HepG2 (cell line): ENCODE data around the gene FRAS1. TPM values are rescaled to one million over a fixed set of nuclear protein-coding genes. Genes with fewer than 3 reads are reported as not detected.

Source experiments
- ATAC-seq: fragments of 200-7000 bp; cut with Tn5 transposase; 3 replicates; pipeline ENCODE4 v1.9.1; 2020; ENCODE audit warnings: mild to moderate bottlenecking, moderate library complexity
- BruUV-seq: library from RNA; stranded (reverse); fragments of 400-500 nt; replicated peaks from 2 replicates; lab custom pipeline; 2021; lab: Mats Ljungman, UMichigan
- CTCF ChIA-PET: fragments of 300-600 bp; formaldehyde crosslinking; extraction: SDS; loops from one replicate; lab custom pipeline; 2021; ENCODE audit warnings: low total read pairs, inconsistent platforms, low intra/inter-chr PET ratio; lab: Yijun Ruan, JAX
- POLR2A ChIA-PET: fragments of 350-600 bp; sonication (Branson Sonifier 250); formaldehyde crosslinking; loops from one replicate; lab custom pipeline; 2020; ENCODE audit warnings: antibody characterized with exemption, inconsistent platforms; lab: Yijun Ruan, JAX
- DNase-seq: peaks from one replicate; pipeline ENCODE4 v3.0.0-alpha.2; 2015; ENCODE audit warnings: low spot score
- FAIRE-seq: peaks from 3 replicates; lab custom pipeline; 2011; peaks lifted over from hg19 to GRCh38; lab: Jason Lieb, UNC
- H2AFZ ChIP-seq: one replicate; pipeline ENCODE4 v1.6.1; 2011; ENCODE audit warnings: low read length, inconsistent platforms
- H3K27ac ChIP-seq: fragments of 300-600 bp; 3 replicates; pipeline ENCODE4 v1.8.0; 2011; ENCODE audit warnings: mixed run types, mild to moderate bottlenecking, mixed read lengths, low read length, inconsistent platforms; ENCODE audit not compliant: insufficient read depth; ENCODE audit errors: extremely low read length
- H3K27me3 ChIP-seq, 2 experiments: fragments of 200-600 bp in 1 of 2; 2 replicates in 1 of 2; 3 replicates in 1 of 2; pipeline versions ENCODE4 v1.6.0 to v1.8.0; 2011; ENCODE audit warnings: low read length in 2 of 2, mild to moderate bottlenecking in 2 of 2, moderate library complexity in 2 of 2, inconsistent platforms in 1 of 2; ENCODE audit not compliant: insufficient read depth in 2 of 2, control insufficient read depth in 1 of 2
- H3K36me3 ChIP-seq, 2 experiments: fragments of 200-600 bp in 1 of 2; replicated peaks in 1 of 2; 2 replicates in 1 of 2; 3 replicates in 1 of 2; pipeline versions ENCODE4 v1.5.1 to v1.8.0; 2011; ENCODE audit warnings: low read length in 2 of 2, inconsistent platforms in 1 of 2; ENCODE audit not compliant: insufficient read depth in 2 of 2, control insufficient read depth in 1 of 2
- H3K4me1 ChIP-seq: 2 replicates; pipeline ENCODE4 v1.5.1; 2012; ENCODE audit warnings: low read length, inconsistent platforms; ENCODE audit not compliant: insufficient read depth
- H3K4me2 ChIP-seq: 2 replicates; pipeline ENCODE4 v1.6.0; 2011; ENCODE audit warnings: low read depth, low read length, inconsistent platforms
- H3K4me3 ChIP-seq, 3 experiments: fragments of 200-600 bp in 1 of 3; sonication (generic), shearing (Covaris generic) in 1 of 3; replicated peaks in 1 of 3; 2 replicates each; pipeline ENCODE4 v1.5.1; 2011 to 2016; ENCODE audit warnings: low read length in 3 of 3, inconsistent platforms in 2 of 3, low read depth in 2 of 3, mild to moderate bottlenecking in 2 of 3, control low read depth in 1 of 3, mixed read lengths in 1 of 3; ENCODE audit not compliant: insufficient read depth in 1 of 3
- H3K79me2 ChIP-seq: one replicate; pipeline ENCODE4 v1.6.1; 2011; ENCODE audit warnings: low read length, inconsistent platforms; ENCODE audit not compliant: insufficient read depth
- H3K9ac ChIP-seq: 2 replicates; pipeline ENCODE4 v1.6.0; 2011; ENCODE audit warnings: mild to moderate bottlenecking, low read depth, low read length, inconsistent platforms; ENCODE audit not compliant: insufficient read depth
- H3K9me3 ChIP-seq: 2 replicates; pipeline ENCODE4 v1.5.1; 2012; ENCODE audit warnings: mild to moderate bottlenecking, low read length
- H4K20me1 ChIP-seq: 2 replicates; pipeline ENCODE4 v1.6.0; 2011; ENCODE audit warnings: inconsistent platforms, mild to moderate bottlenecking, low read length, moderate library complexity; ENCODE audit not compliant: insufficient read depth
- AGO2 ChIP-seq: fragments of 200-400 bp; formaldehyde crosslinking; optimal IDR thresholded peaks from 2 replicates; pipeline ENCODE3; 2017; ENCODE audit warnings: mild to moderate bottlenecking, low read depth, low read length, moderate library complexity
- PHB2 ChIP-seq: fragments of 450-650 bp; IDR thresholded peaks from 2 replicates; pipeline ENCODE4 v1.6.1; 2018; ENCODE audit not compliant: partially characterized antibody
- ZNF891 ChIP-seq: sonication (generic); formaldehyde crosslinking; IDR thresholded peaks from 2 replicates; pipeline ENCODE4 v1.5.0; 2020; ENCODE audit warnings: mild to moderate bottlenecking, missing genetic modification reagents
- WGBS: methylation state at CpG from one replicate; pipeline ENCODE4 v1.1.6; 2017; ENCODE audit warnings: low lambda C conversion rate; 5-methylcytosine and 5-hydroxymethylcytosine counted together
- in situ Hi-C: cut with HindIII; loops from 2 replicates; pipeline ENCODE4 v1.10.0; 2017; ENCODE audit warnings: low pct_unique_long_range_greater_than_20kb; ENCODE audit not compliant: extremely low pct_ligation_motif_present
- intact Hi-C: fragments of 100-400 bp; cut with micrococcal nuclease; formaldehyde crosslinking; loops from one replicate; pipeline ENCODE4 v1.10.0; 2022; ENCODE audit not compliant: unreplicated experiment
- polyA plus RNA-seq, 8 experiments: library from polyadenylated mRNA; depleted of rRNA in 3 of 8; stranded (reverse) in 7 of 8; unstranded in 1 of 8; fragments of >200 nt; fragmentation: Illumina TruSeq in 4 of 8; extraction: Trizol in 4 of 8; gene quantifications; 2 replicates each; pipeline versions ENCODE4 v1.2.1 to v1.2.3, GENCODE V29; 2011 to 2016; ENCODE audit warnings: low read depth in 4 of 8, missing spikeins in 1 of 8, mixed read lengths in 1 of 8; ENCODE audit not compliant: insufficient read depth in 1 of 8
- total RNA-seq, 5 experiments: library from RNA; depleted of rRNA; stranded (reverse); fragments of >200 nt; fragmentation: Illumina TruSeq; extraction: Trizol; gene quantifications; 2 replicates each; pipeline ENCODE4 v1.2.3, GENCODE V29; 2016; ENCODE audit warnings: low read depth in 1 of 5
- TF ChIP-seq, protein P1 (sequence below): sonication (generic); formaldehyde crosslinking; IDR thresholded peaks from 2 replicates; pipeline ENCODE4 v1.4.0; 2020; ENCODE audit warnings: missing genetic modification reagents, mild to moderate bottlenecking, borderline replicate concordance

The FRAS1 gene
- total and polyA plus RNA-seq, 2 of the 13 experiments (the other 11 are each of a cell fraction or from before 2014, with no cell fraction given) = 22.5 to 31.6 TPM

DNA sequence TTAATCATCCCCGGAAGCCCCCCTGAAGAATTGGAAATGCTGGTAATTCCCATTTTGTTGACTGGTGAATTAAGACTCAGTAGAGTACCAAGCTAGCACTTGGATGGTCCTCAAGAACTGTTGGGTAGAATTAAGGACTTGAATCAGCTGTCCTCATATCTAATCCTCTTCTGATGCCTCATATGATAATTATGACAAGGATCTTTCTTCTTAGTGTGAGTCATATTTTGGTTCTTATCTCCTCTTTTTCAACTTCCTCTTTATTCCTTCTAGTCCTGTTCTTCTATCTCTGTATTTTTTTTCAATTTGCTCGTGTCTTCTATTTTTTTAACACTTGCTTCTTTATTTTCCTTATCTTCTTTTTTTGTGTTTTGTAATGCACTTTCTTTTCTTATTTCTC is 288.1 kb downstream of the FRAS1 start (continued):
- TF ChIP-seq, protein P1, sequence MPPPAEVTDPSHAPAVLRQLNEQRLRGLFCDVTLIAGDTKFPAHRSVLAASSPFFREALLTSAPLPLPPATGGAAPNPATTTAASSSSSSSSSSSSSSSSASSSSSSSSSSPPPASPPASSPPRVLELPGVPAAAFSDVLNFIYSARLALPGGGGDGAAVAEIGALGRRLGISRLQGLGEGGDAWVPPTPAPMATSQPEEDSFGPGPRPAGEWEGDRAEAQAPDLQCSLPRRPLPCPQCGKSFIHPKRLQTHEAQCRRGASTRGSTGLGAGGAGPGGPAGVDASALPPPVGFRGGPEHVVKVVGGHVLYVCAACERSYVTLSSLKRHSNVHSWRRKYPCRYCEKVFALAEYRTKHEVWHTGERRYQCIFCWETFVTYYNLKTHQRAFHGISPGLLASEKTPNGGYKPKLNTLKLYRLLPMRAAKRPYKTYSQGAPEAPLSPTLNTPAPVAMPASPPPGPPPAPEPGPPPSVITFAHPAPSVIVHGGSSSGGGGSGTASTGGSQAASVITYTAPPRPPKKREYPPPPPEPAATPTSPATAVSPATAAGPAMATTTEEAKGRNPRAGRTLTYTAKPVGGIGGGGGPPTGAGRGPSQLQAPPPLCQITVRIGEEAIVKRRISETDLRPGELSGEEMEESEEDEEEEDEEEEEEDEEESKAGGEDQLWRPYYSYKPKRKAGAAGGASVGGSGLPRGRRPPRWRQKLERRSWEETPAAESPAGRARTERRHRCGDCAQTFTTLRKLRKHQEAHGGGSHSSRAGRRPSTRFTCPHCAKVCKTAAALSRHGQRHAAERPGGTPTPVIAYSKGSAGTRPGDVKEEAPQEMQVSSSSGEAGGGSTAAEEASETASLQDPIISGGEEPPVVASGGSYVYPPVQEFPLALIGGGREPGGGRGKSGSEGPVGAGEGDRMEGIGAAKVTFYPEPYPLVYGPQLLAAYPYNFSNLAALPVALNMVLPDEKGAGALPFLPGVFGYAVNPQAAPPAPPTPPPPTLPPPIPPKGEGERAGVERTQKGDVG (CRISPR knock-in tag) = no peak

DNA sequence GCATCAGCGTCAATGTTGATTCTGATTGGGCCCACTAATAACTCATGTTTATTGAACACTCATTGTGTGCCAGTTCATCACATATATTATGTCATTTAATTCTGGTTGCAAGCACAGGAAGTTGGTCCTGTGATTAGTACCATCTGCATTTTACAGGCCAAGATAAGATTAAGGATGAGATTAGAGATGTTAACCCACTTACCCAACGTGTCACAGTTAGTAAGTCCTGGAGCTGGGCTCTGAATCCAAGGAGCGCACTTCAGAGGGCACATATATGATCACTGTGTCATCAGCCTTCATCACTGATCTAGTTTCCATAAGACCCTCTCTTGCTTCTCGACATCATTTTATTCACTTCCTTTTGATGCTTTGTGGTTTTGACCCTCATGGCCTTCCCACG is 289.1 kb downstream of the FRAS1 start:
- no TSS peak for BruUV-seq
- H3K4me2 ChIP-seq = no peak overlapping the region
- ATAC-seq = no peak
- no peak overlapping the region for H3K4me3 ChIP-seq
- 96% methylated on average over 5 of the region's 5 CpGs for WGBS
- H3K27me3 ChIP-seq = no peaks in the 10 kb centered on the region
- H3K27ac ChIP-seq = no peak overlapping the region
- H3K4me1 ChIP-seq = no peaks in the 10 kb centered on the region
- no peak for TF ChIP-seq AGO2
- no peak for TF ChIP-seq ZNF891 (CRISPR knock-in tag)
- TF ChIP-seq PHB2 = no peak
- TF ChIP-seq, all 625 proteins: peak for 0
- H4K20me1 ChIP-seq = no peaks in the 10 kb centered on the region
- intact Hi-C loops = no loop called here
- H3K9me3 ChIP-seq = no peaks in the 10 kb centered on the region
- FAIRE-seq (no peak), DNase-seq (no peak)
- no peak overlapping the region for H3K9ac ChIP-seq
- ChIA-PET POLR2A (no interaction called here), CTCF (no interaction called here)
- in situ Hi-C loops = no loop called here
- no peak overlapping the region for H2AFZ ChIP-seq
- H3K79me2 ChIP-seq = no peaks in the 10 kb centered on the region
- H3K36me3 ChIP-seq = peaks cover 6 to 32% of the 10 kb centered on the region in 2 experiments
